HCEC 1CT (cell line): Measurements from ENCODE around the gene NHS.

Experiments
- DNase-seq: peaks from one replicate; pipeline ENCODE4 v3.0.0-alpha.2; 2017

NHS gene

GRCh38 chrX:17374619-17375366 lies at the start of gene NHS:
TSS of gene NHS (plus strand) at chrX:17375200. CDS start at chrX:17375758, 558 bp downstream.
- peak; percentile 66 for DNase-seq

DNA sequence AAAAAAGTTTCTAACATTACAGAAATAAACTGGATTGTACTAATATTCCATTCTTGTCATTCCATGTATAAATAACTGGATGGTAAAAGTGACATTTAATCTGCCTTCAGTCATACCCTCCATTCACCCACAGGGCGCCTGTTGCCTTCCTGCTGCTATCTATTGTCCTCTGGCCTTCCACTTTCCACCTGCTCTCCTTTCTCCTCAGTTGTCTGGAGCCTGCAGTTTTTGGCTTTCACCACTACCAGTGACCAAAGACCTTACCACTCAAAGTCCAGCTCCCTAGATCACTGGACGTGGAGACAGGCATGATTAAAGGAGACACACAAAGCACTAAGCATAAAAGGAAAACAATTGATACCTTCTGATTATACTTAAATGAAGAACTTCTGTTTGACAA lies 46.2 kb upstream of the NHS start:
- DNase-seq, result no peak

- no peak for DNase-seq
These were observed 38.6 kb upstream of the NHS start for GRCh38 chrX:17336377-17336776.

DNA sequence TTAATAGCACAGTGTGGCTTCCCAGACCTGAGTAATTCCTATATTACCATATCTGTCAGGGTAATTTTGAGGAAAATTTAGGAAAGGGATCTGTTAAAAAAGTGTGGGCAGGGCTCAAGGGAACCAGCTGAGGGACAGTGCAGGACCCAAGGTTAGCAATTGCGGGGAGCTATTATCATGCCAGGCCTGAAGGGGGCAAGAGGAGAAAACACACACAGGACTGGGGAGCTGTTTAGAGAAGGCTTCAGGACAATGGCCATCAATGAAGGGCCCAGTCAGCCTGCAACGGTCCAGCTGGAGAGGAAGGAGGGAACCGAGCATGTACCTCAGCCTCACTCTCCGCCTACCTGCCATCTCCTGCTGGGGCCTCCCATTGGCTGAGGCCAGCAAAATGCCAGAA lies 19.0 kb upstream of the NHS start:
- DNase-seq, result no peak

GRCh38 chrX:17359500-17359899 lies 15.5 kb upstream of the NHS start:
- no peak for DNase-seq

- no peak for DNase-seq
These were observed 13.4 kb upstream of the NHS start for GRCh38 chrX:17361620-17362019.

GRCh38 chrX:17368002-17368401 lies 7.0 kb upstream of the NHS start:
- DNase-seq, result no peak

DNA sequence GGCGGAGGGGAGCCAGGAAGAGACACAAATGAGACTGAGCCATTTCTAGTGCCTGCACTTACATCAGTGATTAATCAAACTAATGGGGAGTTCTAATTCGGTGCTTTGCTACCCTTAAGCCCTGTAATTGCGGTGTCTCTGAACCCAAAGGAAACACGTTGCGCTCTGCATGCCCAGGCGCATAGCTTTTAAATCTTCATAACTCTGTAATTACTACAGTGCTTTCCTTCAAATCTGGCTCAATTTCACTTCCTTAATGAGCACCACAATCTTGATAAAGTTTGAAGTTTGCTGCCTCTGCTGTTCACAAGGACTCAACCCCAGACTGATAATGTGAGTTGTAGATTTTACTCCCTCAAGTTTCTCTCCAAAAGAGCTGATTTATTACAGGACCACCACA lies 5.7 kb upstream of the NHS start:
- no peak for DNase-seq

DNA sequence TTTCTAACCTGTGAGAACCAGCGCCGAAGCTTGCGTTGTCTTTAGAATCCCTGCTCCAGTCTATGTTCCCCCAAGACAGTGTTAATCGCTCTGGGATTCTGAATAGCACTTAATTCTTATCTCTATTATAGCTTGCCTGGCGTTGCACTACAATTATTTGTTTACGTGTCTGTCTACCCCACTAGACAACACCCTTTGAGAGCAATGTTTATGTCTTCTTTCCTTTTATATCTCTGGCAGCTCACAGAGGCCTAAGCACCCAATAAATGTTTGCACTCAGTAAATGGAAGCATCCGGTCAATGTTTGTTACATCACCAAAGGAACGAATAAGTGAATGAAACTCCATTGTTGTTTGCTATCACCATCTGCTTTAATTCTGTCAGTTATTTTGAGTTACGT lies 4.8 kb upstream of the NHS start:
- DNase-seq, result no peak

GRCh38 chrX:17372052-17372451 lies 2.9 kb upstream of the NHS start:
- DNase-seq, result no peak

- DNase-seq, result no peak
These were observed 1.7 kb upstream of the NHS start for GRCh38 chrX:17373337-17373736.

- DNase-seq, result no peak
These were observed 302 bp downstream of the NHS start for GRCh38 chrX:17375367-17375636.

- peak; percentile 26 for DNase-seq
These were observed 834 bp downstream of the NHS start for GRCh38 chrX:17375637-17376430.

DNA sequence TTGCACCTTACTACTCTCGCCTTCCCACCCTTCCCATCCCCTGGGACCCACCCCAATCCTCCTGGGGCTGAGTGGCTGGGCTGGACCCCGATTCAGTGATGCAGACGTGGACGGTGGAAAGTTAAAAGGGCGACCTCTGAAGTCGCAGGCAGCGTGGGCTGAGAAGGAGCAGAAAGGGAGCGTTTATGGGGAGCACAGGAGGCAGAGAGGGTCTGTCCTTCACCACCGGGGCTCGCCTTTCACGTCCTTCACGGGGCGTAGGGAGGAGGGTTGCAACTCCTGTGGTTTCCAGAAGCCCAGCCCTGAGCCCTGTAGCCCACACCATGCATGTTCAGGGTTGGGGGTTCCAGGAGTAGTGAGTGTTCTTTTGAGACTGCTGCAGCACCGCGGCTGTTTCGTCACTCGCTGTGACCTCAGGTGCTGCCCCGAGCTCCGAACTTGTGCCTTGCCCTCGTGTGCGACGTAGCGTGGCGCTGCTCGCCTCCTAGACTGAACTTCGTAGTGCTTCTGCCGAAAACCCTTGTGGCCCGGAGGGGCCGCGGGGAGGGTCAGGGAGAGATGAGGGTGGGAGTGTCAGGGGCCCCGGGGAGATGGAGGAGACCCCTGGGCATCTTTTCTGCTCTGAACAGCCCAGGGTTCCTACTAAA lies 1.6 kb downstream of the NHS start:
- DNase-seq, result no peak

GRCh38 chrX:17377091-17377717 lies 2.2 kb downstream of the NHS start:
- DNase-seq, result peak; percentile 36

DNA sequence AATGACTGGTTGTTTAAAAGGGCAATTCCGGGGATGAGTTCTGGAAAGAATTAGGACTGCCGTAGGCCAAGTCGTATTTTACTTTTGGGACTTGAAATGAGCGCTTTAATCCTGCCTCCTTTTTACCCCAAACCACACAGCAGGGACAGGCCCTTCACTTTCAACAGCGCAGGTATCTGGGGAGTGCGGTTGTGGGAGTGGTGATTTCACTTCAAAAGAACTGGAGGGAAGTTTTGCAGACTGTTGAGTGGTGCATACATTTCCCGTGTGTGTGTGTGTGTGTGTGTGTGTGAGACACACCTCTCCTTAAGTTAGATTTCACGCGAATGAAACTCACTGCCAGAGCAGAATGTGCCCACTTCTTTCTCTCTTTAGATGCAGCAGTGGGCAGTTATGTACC lies 2.8 kb downstream of the NHS start:
- DNase-seq, result no peak

DNA sequence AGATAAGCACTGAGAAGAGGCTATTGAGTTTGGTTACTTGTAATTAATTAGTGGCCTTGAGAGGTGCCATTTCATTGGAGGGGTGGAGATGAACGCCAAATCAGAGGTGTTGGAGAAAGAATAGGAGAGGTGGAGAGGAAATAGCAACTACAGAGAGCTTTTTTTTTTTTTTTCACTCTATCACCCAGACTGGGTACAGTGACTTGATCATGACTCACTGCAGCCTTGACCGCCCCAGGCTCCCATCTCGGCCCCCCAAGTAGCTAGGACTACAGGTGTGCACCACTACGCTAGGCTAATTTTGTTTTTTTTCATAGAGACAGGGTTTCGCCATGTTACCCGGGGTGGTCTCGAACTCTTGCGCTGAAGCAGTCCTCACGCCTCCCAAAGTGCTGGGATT lies 5.2 kb downstream of the NHS start:
- DNase-seq, result no peak

DNA sequence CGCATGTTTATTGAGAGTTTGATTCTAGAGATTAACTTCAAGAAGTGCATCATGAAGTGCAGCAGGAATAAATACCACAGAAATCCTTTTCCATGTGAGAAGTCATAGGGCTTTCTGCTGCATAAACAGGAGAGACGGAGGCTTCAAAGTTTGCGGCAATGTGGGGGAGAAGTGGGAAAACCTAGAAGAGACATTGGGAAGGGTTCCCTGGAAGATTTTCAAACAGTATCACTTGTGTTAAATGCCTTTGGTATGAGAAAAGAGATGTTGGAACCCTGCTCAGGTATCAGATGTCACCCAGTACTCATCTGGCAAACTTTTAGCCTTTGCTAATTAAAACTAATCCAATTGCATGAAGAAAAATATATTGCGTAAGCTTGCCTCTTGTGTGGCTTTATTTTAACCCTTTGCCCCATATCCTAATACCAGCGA lies 15.4 kb downstream of the NHS start:
- peak; percentile 27 for DNase-seq

DNA sequence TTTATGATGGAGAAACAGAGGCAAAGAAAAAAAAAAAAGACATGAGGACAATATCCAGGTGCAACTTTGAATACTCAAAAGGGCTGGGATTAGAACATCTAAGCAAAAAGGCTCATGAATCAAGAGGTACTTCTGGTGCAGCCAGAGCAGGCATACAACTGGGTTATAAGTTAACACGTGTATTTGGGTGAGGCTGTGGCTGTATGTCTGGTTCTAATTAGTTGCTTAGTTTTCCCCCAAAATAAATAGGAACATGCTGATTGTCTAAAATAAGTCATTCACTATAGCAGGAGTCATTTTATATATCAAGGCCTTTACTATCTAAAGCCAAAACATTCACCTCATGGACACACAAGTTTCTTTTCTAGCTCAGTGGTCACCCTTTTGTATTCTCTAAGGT lies 20.2 kb downstream of the NHS start:
- DNase-seq, result no peak

DNA sequence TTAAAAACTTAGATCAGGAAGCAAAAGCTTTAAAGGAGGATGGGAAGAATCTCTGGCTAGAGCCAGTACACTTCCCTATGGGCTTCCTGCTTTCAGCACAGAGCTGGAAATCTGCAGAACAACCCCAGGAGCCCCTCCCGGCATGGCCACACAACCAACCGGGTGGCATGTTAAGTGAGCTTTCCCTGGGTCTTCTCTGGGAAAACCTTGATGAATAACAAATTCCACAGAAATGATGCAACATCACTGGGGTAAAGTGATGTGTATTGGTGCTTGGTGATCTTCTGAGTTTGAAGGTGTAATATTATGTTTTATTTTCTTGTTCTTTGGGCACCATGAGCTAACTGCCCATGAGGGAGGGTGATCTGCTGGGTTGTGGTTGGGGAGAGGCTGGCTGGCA lies 22.1 kb downstream of the NHS start:
- DNase-seq, result peak; percentile 32

DNA sequence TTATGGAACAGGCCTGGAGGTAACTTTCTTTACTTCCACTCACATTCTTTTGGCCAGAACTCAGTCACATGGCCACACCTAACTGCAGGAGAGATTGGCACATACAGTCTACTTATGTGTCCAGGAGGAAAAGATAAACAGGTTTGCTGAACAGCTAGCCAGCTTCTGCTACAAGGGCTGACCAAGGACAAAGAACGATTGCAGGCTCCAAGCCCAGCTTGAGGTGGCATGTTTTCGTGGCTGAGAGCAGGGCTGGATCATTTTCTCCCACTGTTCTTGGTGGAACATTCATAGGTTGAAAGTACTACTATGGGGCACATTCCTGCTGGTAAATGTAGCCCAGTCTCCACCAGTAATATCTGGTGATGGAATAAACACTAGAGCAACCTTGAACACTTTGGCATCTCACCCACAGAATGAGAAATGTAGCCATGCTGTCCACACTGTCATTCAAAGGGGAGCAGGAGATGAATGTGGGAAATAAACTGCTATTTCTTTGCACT lies 28.2 kb downstream of the NHS start:
- no peak for DNase-seq

DNA sequence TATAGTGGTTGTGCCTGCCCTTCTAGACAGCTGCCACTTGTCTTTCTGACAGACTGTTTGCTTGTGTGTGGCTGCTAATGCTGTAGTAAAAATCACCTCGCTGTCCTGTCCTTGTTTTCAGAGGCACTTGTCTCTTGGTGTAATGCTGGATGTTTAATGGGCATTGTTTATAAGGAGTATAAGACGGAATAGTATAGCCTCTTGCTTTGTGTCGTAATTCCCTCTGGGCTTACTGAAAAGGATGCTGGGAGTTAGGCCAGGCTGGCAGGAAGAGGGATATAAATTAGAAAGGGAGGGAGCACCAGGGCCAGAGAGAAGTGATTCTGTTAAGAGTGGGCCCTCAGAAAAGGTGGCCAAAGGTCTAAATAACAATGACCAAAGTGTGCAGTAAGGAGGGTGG lies 29.0 kb downstream of the NHS start:
- no peak for DNase-seq

DNA sequence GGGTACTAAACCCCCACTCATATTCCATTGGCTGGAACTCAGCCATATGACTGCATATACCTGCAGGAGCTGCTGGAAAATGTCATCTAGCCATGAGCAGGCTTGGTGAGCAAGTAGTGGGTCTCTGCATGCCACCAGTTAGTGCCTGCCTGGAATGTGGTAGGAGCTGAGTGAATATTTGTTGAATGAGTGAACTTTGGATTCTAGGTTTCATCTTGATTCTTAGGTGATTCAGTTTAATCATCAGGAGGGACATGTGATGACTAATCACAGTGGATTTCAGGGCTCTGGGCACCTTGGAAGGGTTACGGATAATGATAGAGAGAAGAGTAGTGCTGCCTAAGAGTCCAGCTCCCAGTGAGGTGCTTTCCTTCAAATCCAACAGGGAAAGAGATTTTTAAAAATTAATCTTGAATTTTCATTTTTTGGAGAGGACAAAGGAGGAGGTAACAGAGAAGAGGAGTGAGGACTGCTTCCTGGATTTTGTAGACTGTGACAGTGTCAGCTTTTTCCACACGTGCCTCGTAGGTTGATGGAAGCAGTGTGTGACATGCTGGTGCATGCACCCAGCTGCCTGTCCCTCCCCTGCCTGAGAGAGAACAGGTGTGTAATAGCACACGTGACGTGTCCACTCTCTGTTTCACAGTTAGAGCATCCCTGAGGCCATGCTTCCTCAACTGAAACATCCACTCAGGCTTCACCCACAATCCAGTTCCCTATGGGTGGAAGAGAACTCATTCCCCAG lies 30.4 kb downstream of the NHS start:
- DNase-seq, result peak; percentile 47
